MCF 10A (cell line): ENCODE measurements around the gene METTL21A. TPM values are rescaled to one million over a fixed set of nuclear protein-coding genes. Genes with fewer than 3 reads are reported as not detected.

Experiments
- BruUV-seq: library from RNA; stranded (reverse); fragments of 400-500 nt; replicated peaks from 2 replicates; lab custom pipeline; 2021; lab: Mats Ljungman, UMichigan
- CTCF ChIA-PET: fragments of 300-600 bp; sonication (Branson Sonifier 250); formaldehyde crosslinking; extraction: SDS; loops from one replicate; lab custom pipeline; 2021; ENCODE audit warnings: antibody characterized with exemption, inconsistent platforms; lab: Yijun Ruan, JAX
- POLR2A ChIA-PET: fragments of 300-600, 350-650 bp; sonication (Branson Sonifier 250); formaldehyde crosslinking; extraction: SDS; loops from one replicate; lab custom pipeline; 2020; ENCODE audit warnings: antibody characterized with exemption, inconsistent platforms; lab: Yijun Ruan, JAX
- DNase-seq: peaks from one replicate; pipeline ENCODE4 v3.0.0-alpha.2; 2018; ENCODE audit not compliant: unreplicated experiment
- H3K27ac Mint-ChIP-seq: one replicate; pipeline ENCODE4 v1.8.0; 2022; ENCODE audit warnings: mild to moderate bottlenecking, low read depth, mixed read lengths; ENCODE audit not compliant: unreplicated experiment
- H3K27me3 Mint-ChIP-seq: one replicate; pipeline ENCODE4 v1.8.0; 2022; ENCODE audit warnings: mixed read lengths; ENCODE audit not compliant: insufficient read depth, unreplicated experiment
- H3K36me3 Mint-ChIP-seq: one replicate; pipeline ENCODE4 v1.8.0; 2022; ENCODE audit warnings: mild to moderate bottlenecking, moderate library complexity, mixed read lengths; ENCODE audit not compliant: insufficient read depth, unreplicated experiment
- H3K4me1 Mint-ChIP-seq: one replicate; pipeline ENCODE4 v1.8.0; 2022; ENCODE audit warnings: mixed read lengths; ENCODE audit not compliant: insufficient read depth, unreplicated experiment
- H3K4me3 Mint-ChIP-seq: one replicate; pipeline ENCODE4 v1.8.0; 2022; ENCODE audit warnings: mild to moderate bottlenecking, moderate library complexity, mixed read lengths; ENCODE audit not compliant: unreplicated experiment
- H3K9me3 Mint-ChIP-seq: one replicate; pipeline ENCODE4 v1.8.0; 2022; ENCODE audit warnings: mixed read lengths; ENCODE audit not compliant: unreplicated experiment
- CTCF ChIP-seq: fragments of 200-600 bp; IDR thresholded peaks from one replicate; pipeline ENCODE4 v1.8.0; 2022; ENCODE audit warnings: antibody characterized with exemption, mild to moderate bottlenecking; ENCODE audit not compliant: unreplicated experiment
- intact Hi-C: fragments of 100-400 bp; cut with micrococcal nuclease; formaldehyde crosslinking; loops from 2 replicates; pipeline ENCODE4 v1.14.1; 2022
- total RNA-seq: library from RNA; stranded (reverse); gene quantifications from 2 replicates; pipeline ENCODE4 v1.2.3, GENCODE V29; 2022

Gene METTL21A
- total RNA-seq, 1 experiment from 2014 or later: 8.4 TPM

- Mint-ChIP-seq H3K27ac (peak overlapping the region; percentile 86), H3K9me3 (no peaks in the 10 kb centered on the region), H3K36me3 (peaks cover 22% of the 10 kb centered on the region), H3K4me1 (peaks cover 15% of the 10 kb centered on the region), H3K4me3 (no peak overlapping the region), H3K27me3 (no peaks in the 10 kb centered on the region)
- no peak for TF ChIP-seq CTCF
- DNase-seq: peak; percentile 8
- intact Hi-C loops: loop anchor here (2.0 kb wide), 2 partner anchors 87 to 95 kb away; partner anchors contain the start of genes CCNYL1 and CREB1
- CTCF ChIA-PET: interaction anchor here (1.2 kb wide), 1 partner anchor 92 kb away, joined by 7 read pairs; no protein-coding TSS in a partner anchor
- BruUV-seq: no TSS peak
- POLR2A ChIA-PET: interaction anchor here (1.0 to 4.6 kb wide), 4 partner anchors 9 to 638 kb away, joined by 4 to 16 read pairs (median 5); partner anchors contain the start of gene METTL21A
Measured at GRCh38 chr2:207616185-207616584, 9.0 kb downstream of the METTL21A start.

- Mint-ChIP-seq H3K27ac (no peak overlapping the region), H3K27me3 (no peaks in the 10 kb centered on the region), H3K4me3 (no peak overlapping the region), H3K9me3 (no peaks in the 10 kb centered on the region), H3K36me3 (peaks cover 15% of the 10 kb centered on the region), H3K4me1 (peaks cover 14% of the 10 kb centered on the region)
- POLR2A ChIA-PET: interaction anchor here (0.7 to 4.6 kb wide), 3 partner anchors 11 to 111 kb away, joined by 3 to 16 read pairs (median 5); partner anchors contain the start of gene METTL21A
- no peak for TF ChIP-seq CTCF
- intact Hi-C loops: no loop called here
- CTCF ChIA-PET: interaction anchor here (0.6 to 1.2 kb wide), 4 partner anchors 25 to 120 kb away, joined by 3 to 7 read pairs (median 4); no protein-coding TSS in a partner anchor
- DNase-seq: no peak
- BruUV-seq: no TSS peak
Measured at GRCh38 chr2:207614824-207615223, 10.4 kb downstream of the METTL21A start.

GRCh38 chr2:207612714-207613113, 12.5 kb downstream of the METTL21A start:
- Mint-ChIP-seq H3K4me3 (no peak overlapping the region), H3K9me3 (no peaks in the 10 kb centered on the region), H3K4me1 (peaks cover 12% of the 10 kb centered on the region), H3K27ac (no peak overlapping the region), H3K36me3 (peaks cover 18% of the 10 kb centered on the region), H3K27me3 (no peaks in the 10 kb centered on the region)
- ChIA-PET POLR2A (interaction anchor here (0.8 kb wide), 1 partner anchor 22 kb away, joined by 3 read pairs; no protein-coding TSS in a partner anchor), CTCF (no interaction called here)
- intact Hi-C loops: no loop called here
- no peak for TF ChIP-seq CTCF
- BruUV-seq: no TSS peak
- DNase-seq: no peak

GRCh38 chr2:207606829-207607228, 18.4 kb downstream of the METTL21A start:
- intact Hi-C loops: no loop called here
- ChIA-PET POLR2A (no interaction called here), CTCF (interaction anchor here (1.1 kb wide), 1 partner anchor 11 kb away, joined by 3 read pairs; no protein-coding TSS in a partner anchor)
- Mint-ChIP-seq H3K9me3 (no peaks in the 10 kb centered on the region), H3K27ac (no peak overlapping the region), H3K36me3 (peaks cover 15% of the 10 kb centered on the region), H3K4me1 (no peaks in the 10 kb centered on the region), H3K27me3 (no peaks in the 10 kb centered on the region), H3K4me3 (no peak overlapping the region)
- no peak for TF ChIP-seq CTCF
- no TSS peak for BruUV-seq
- DNase-seq: no peak
